KMS-11 (cell line): ENCODE results near the gene HEMGN.

Source experiments
- H2AFZ ChIP-seq: fragments of 200-600 bp; sonication (generic); 2 replicates; pipeline ENCODE4 v1.6.1; 2016; ENCODE audit warnings: antibody characterized with exemption, mixed run types, low read depth
- H3K27ac ChIP-seq: fragments of 200-600 bp; sonication (generic); 2 replicates; pipeline ENCODE4 v1.6.1; 2016; ENCODE audit warnings: mild to moderate bottlenecking, mixed run types
- H3K27me3 ChIP-seq: fragments of 200-600 bp; sonication (generic); 2 replicates; pipeline ENCODE4 v1.6.1; 2017; ENCODE audit warnings: mild to moderate bottlenecking, low read depth, mixed run types, moderate library complexity; ENCODE audit not compliant: insufficient read depth
- H3K36me3 ChIP-seq: fragments of 200-600 bp; sonication (generic); 2 replicates; pipeline ENCODE4 v1.6.1; 2017; ENCODE audit warnings: mild to moderate bottlenecking, mixed run types; ENCODE audit not compliant: insufficient read depth
- H3K4me1 ChIP-seq: fragments of 200-600 bp; sonication (generic); 2 replicates; pipeline ENCODE4 v1.6.1; 2016; ENCODE audit warnings: mild to moderate bottlenecking, low read depth, mixed run types; ENCODE audit not compliant: poor library complexity, severe bottlenecking
- H3K4me2 ChIP-seq: fragments of 200-600 bp; sonication (generic); 2 replicates; pipeline ENCODE4 v1.7.0; 2016; ENCODE audit warnings: mild to moderate bottlenecking, mixed run types
- H3K4me3 ChIP-seq: fragments of 200-600 bp; sonication (generic); IDR thresholded peaks from 2 replicates; pipeline ENCODE4 v1.6.1; 2017; ENCODE audit warnings: low read depth, low read length, mixed read lengths; ENCODE audit not compliant: insufficient read depth
- H3K79me2 ChIP-seq: fragments of 200-600 bp; sonication (generic); 2 replicates; pipeline ENCODE4 v1.6.1; 2016; ENCODE audit warnings: low read depth, mixed run types; ENCODE audit not compliant: insufficient read depth
- H3K9ac ChIP-seq: fragments of 200-600 bp; sonication (generic); 2 replicates; pipeline ENCODE4 v1.6.1; 2016; ENCODE audit warnings: mild to moderate bottlenecking, mixed run types
- H4K20me1 ChIP-seq: fragments of 200-600 bp; sonication (generic); 2 replicates; pipeline ENCODE4 v1.6.1; 2016; ENCODE audit warnings: mild to moderate bottlenecking, mixed run types; ENCODE audit not compliant: insufficient read depth
- TF ChIP-seq, protein P1 (sequence below): fragments of 200-600 bp; sonication (generic); conservative IDR thresholded peaks from 2 replicates; pipeline ENCODE4 v1.6.1; 2017; ENCODE audit warnings: low read depth, mild to moderate bottlenecking, antibody characterized with exemption, low read length, moderate library complexity, mixed read lengths

Gene HEMGN

DNA sequence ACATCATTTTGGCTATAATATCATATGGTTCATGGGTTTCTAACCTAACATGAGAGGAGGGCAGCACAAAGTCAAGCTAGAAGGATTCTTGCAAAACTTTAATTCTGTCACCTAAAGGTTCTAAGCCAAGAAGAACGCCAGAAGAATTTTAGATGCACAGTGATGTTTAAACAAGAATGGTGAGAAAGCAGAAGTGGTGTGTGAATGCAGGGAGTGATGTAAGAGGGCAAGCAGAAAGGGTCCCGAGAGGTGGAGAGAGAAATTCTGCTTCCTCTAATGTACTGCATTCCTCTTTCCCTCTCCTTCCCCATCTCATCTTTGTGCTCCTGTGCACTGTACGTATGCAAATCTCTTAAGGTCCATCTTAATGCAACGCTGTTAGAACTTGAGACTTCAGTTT, 13.6 kb downstream of the HEMGN start:
- TF ChIP-seq, protein P1, sequence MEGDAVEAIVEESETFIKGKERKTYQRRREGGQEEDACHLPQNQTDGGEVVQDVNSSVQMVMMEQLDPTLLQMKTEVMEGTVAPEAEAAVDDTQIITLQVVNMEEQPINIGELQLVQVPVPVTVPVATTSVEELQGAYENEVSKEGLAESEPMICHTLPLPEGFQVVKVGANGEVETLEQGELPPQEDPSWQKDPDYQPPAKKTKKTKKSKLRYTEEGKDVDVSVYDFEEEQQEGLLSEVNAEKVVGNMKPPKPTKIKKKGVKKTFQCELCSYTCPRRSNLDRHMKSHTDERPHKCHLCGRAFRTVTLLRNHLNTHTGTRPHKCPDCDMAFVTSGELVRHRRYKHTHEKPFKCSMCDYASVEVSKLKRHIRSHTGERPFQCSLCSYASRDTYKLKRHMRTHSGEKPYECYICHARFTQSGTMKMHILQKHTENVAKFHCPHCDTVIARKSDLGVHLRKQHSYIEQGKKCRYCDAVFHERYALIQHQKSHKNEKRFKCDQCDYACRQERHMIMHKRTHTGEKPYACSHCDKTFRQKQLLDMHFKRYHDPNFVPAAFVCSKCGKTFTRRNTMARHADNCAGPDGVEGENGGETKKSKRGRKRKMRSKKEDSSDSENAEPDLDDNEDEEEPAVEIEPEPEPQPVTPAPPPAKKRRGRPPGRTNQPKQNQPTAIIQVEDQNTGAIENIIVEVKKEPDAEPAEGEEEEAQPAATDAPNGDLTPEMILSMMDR, result no peak
- Histone ChIP-seq H3K27me3 (no peaks in the 10 kb centered on the region), H3K27ac (no peak overlapping the region), H3K36me3 (no peaks in the 10 kb centered on the region), H2AFZ (peak overlapping the region; percentile 86), H4K20me1 (no peaks in the 10 kb centered on the region), H3K4me3 (no peak overlapping the region), H3K4me1 (peaks cover 19% of the 10 kb centered on the region), H3K4me2 (peak overlapping the region; percentile 98; the same call in 1 of the 2 replicates), H3K9ac (no peak overlapping the region), H3K79me2 (no peaks in the 10 kb centered on the region)

DNA sequence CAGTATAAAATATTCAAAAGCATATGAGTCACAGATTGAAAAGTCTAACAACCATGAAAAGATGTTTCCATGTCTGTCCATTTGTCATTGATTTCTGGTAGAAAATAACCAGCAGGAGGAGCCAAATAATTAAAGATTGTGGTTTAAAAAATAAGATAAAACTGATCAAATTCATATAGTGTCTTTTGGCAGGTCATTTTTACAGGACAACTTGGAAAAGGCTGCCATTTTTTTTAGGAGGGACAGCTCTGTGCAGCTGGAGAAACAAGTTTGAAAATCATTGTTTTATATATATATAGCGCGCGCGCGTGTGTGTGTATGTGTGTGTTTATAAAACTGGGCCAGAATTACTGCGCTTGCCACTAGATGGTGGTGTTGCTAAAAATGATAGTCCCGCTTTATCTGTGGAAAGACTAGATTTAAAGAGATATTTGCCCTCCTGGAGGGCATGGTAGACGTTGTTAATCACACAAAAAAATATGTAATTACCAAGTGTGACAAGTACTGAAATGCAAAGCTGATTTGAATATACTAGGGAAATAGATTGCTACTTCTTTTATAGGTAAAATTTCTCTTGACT, 14.4 kb downstream of the HEMGN start:
- H4K20me1 ChIP-seq, result no peaks in the 10 kb centered on the region
- no peaks in the 10 kb centered on the region for H3K79me2 ChIP-seq
- no peak overlapping the region for H3K4me3 ChIP-seq
- H3K27ac ChIP-seq, result peak overlapping the region; percentile 81
- H3K4me1 ChIP-seq, result peaks cover 19% of the 10 kb centered on the region
- H3K9ac ChIP-seq, result peak overlapping the region; percentile 79; the same call in 1 of the 2 replicates
- peak overlapping the region; percentile 98 for H3K4me2 ChIP-seq
- peak overlapping the region; percentile 86 for H2AFZ ChIP-seq
- H3K27me3 ChIP-seq, result no peaks in the 10 kb centered on the region
- TF ChIP-seq, protein P1, result peak; percentile 97
- H3K36me3 ChIP-seq, result no peaks in the 10 kb centered on the region

DNA sequence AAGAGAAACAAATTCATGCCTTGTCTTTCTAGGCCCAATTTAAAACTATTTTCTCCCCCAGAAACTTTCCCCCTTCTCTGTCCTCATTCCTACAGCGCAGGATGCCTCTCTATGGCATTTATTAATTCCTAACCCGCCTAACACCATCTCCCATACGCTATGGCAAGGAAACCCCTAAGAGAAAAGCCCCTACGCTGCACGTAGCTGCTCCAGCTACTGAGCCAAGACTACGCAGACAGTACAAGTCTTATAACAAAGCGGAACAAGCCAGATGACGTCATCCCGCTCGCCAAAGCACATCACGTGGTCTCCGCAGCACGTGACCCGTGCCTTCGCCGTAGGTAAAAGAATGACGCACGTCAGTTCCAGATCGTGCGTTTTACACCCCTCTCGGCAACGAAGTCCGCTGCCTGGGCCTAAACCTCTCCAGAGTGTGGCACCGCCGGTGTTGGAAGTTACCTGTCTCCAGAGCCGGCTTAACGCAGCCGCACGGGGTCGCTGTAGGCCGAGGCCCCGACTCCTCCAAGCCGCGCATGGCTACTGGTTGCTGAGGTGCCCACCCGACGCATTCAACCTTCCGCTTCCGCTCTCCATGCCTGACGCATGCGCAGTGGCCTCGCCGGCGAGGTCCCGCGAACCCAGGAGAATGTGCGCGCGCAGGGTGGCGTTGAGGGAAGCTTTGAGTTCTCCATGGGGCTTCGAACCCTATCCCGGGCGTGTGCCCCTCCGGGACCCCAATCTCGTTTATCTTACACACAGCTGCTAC, 15.8 kb downstream of the HEMGN start, which contains the start of gene TRMO:
Gene TRMO, minus strand, starts transcription at position 542 of the 766 bp plus-strand sequence. Its CDS starts 7 bp downstream, at position 535.
- peak within 1 kb of the TSS; percentile 79 for H3K9ac ChIP-seq

DNA sequence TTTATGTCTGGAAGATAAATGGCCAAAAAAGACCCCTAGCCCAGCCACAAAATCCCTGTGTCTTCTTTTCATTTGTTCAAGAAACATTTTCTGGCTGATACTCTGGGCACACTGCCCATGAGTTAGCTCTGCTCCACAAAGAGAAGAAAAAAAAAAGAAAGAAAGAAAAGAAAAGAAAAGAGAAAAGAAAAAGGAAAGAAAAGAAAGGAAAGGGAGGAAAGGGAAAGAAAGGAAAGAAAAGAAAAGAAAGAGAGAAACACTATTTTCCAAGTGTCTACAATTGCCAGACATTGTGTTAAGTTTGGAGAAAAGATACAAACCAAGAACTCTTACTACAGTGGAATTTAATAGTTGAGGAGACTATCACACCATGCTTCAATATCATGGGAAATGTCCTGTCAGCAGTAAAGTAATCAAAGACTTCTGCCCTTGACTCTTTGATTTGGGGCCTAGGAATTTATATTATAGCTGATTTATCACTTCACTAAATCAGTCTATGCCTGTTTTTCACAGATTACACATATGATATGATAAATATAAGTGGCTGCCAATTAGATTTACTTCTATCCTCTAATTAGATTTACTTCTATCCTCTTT, 18.7 kb downstream of the HEMGN start:
- TF ChIP-seq, protein P1, result no peak
- Histone ChIP-seq H3K4me3 (no peak overlapping the region), H3K36me3 (no peaks in the 10 kb centered on the region), H3K9ac (no peak overlapping the region), H3K4me2 (no peak overlapping the region), H3K79me2 (no peaks in the 10 kb centered on the region), H4K20me1 (no peaks in the 10 kb centered on the region), H3K4me1 (peaks cover 19% of the 10 kb centered on the region), H2AFZ (no peak overlapping the region), H3K27ac (no peak overlapping the region), H3K27me3 (no peaks in the 10 kb centered on the region)

More for the DNA sequence above, 15.8 kb downstream of the HEMGN start, which contains the start of gene TRMO:
- peak within 1 kb of the TSS; percentile 98 for H3K4me2 ChIP-seq
- peak within 1 kb of the TSS; percentile 86 for H2AFZ ChIP-seq
- no peaks in the 10 kb centered on the region for H3K36me3 ChIP-seq
- no peaks in the 10 kb centered on the region for H3K27me3 ChIP-seq
- peak within 1 kb of the TSS; percentile 81 for H3K27ac ChIP-seq
- no peak within 1 kb of the TSS for H3K4me3 ChIP-seq
- no peaks in the 10 kb centered on the region for H4K20me1 ChIP-seq
- H3K79me2 ChIP-seq, result no peaks in the 10 kb centered on the region
- peaks cover 19% of the 10 kb centered on the region for H3K4me1 ChIP-seq
- TF ChIP-seq, protein P1, result peak; percentile 58
